Karpas-422 (cell line): Measurements from ENCODE around the gene NAV2. TPM values are rescaled to one million over a fixed set of nuclear protein-coding genes. Genes with fewer than 3 reads are reported as not detected.

Source experiments
- DNase-seq: peaks from one replicate; pipeline ENCODE4 v3.0.0-alpha.2; 2015
- H2AFZ ChIP-seq: fragments of 200-600 bp; sonication (generic); 2 replicates; pipeline ENCODE4 v1.6.1; 2014; ENCODE audit warnings: antibody characterized with exemption, low read length, mixed read lengths
- H3K27ac ChIP-seq: fragments of 200-600 bp; sonication (generic); 2 replicates; pipeline ENCODE4 v1.5.1; 2014; ENCODE audit warnings: mild to moderate bottlenecking, low read length, moderate library complexity
- H3K27me3 ChIP-seq: fragments of 200-600 bp; sonication (generic); 2 replicates; pipeline ENCODE4 v1.6.1; 2014; ENCODE audit warnings: low read length, mixed read lengths
- H3K36me3 ChIP-seq: fragments of 200-600 bp; sonication (generic); 2 replicates; pipeline ENCODE4 v1.6.1; 2014; ENCODE audit warnings: low read length, mixed read lengths; ENCODE audit not compliant: insufficient read depth
- H3K4me1 ChIP-seq: fragments of 200-600 bp; sonication (generic); 2 replicates; pipeline ENCODE4 v1.6.1; 2014; ENCODE audit warnings: mild to moderate bottlenecking, low read length, mixed read lengths
- H3K4me2 ChIP-seq: fragments of 200-600 bp; sonication (generic); 2 replicates; pipeline ENCODE4 v1.6.1; 2014; ENCODE audit warnings: low read length, low read depth, mild to moderate bottlenecking; ENCODE audit not compliant: poor library complexity, severe bottlenecking
- H3K4me3 ChIP-seq: fragments of 200-600 bp; sonication (generic); 2 replicates; pipeline ENCODE4 v1.5.1; 2014; ENCODE audit warnings: mild to moderate bottlenecking, antibody characterized with exemption, low read length, mixed read lengths
- H3K79me2 ChIP-seq: fragments of 200-600 bp; sonication (generic); 2 replicates; pipeline ENCODE4 v1.6.1; 2014; ENCODE audit warnings: mild to moderate bottlenecking, low read length, mixed read lengths
- H3K9ac ChIP-seq: fragments of 200-600 bp; sonication (generic); 2 replicates; pipeline ENCODE4 v1.6.0; 2014; ENCODE audit warnings: low read length
- H3K9me2 ChIP-seq: fragments of 200-600 bp; sonication (generic), shearing (Covaris generic); replicated peaks from 2 replicates; pipeline ENCODE4 v1.6.0; 2014; ENCODE audit warnings: mild to moderate bottlenecking, low read length, moderate library complexity; ENCODE audit not compliant: insufficient read depth
- H3K9me3 ChIP-seq: fragments of 300-700, 200-600 bp; sonication (generic); 2 replicates; pipeline ENCODE4 v1.6.1; 2014; ENCODE audit warnings: low read length, mixed read lengths
- H4K20me1 ChIP-seq: fragments of 200-600 bp; sonication (generic); 2 replicates; pipeline ENCODE4 v1.6.1; 2014; ENCODE audit warnings: mild to moderate bottlenecking, antibody characterized with exemption, low read length, low read depth; ENCODE audit not compliant: insufficient read depth
- total RNA-seq: library from RNA; depleted of rRNA; stranded (reverse); fragments of >200 nt; shearing (Covaris generic); gene quantifications from 2 replicates; pipeline ENCODE4 v1.2.3, GENCODE V29; 2014; ENCODE audit warnings: low replicate concordance

Gene NAV2
- total RNA-seq, 1 experiment from 2014 or later, result not detected

DNA sequence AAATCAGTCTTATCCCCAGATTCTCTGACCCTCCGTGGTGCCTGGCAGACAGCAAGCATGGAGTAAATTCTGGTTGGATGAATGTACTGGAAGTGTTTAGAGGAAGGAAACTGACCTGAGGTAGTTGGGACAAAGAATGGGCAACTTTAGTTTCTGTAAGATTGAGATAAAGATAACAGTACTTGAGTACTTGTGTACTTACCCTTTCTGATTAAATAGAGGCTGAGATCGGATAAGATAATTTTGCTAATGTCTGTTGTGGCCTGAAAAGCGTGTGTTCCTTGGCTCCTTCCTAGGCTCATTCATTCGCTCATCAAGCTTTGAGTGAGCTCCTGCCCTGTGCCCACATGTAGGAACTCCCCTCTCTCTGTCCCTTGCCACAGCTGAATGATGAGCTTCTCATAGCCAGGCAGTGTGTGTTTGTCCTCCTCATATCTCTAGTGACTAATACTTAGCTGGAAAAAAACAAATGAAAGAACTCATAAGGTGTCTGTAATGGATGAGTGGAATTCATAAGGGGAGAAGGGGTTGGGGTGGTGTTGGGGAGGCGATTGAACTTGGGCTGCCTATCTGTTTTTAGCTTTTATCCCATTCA is 329.5 kb downstream of the NAV2 start:
- Histone ChIP-seq H3K9me3 (no peaks in the 10 kb centered on the region), H3K27me3 (no peaks in the 10 kb centered on the region), H4K20me1 (no peaks in the 10 kb centered on the region), H3K79me2 (no peaks in the 10 kb centered on the region), H3K4me2 (no peak overlapping the region), H3K27ac (no peak overlapping the region), H3K4me3 (no peak overlapping the region), H3K36me3 (no peaks in the 10 kb centered on the region), H2AFZ (no peak overlapping the region), H3K4me1 (no peaks in the 10 kb centered on the region), H3K9ac (no peak overlapping the region), H3K9me2 (no peaks in the 10 kb centered on the region)
- no peak for DNase-seq

DNA sequence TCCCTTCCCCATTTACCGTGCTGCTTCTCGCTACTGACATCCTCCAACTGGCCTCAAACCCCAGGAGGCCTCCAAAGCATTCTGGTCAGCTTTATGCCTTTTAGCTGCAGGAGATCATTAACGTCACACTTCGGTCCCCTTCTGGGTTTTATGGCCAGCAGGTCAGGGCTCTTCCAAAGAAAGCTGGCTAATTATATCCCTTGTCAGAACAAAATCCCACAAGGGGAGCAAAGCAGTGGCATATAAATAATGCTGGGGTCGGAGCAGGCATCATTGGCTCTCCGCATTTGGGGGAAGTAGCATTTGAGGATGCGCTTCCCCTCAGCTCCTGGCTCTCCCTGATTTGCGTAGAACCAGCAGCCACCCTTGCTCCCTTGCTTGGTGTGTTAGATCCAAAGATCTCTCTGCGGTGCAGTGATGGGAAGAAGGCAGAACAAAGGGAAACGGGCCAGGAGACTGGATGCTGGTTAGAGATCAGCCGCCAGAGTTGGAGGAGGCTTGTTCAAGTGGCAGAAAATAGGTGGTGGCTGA is 330.2 kb downstream of the NAV2 start:
- Histone ChIP-seq H3K27ac (no peak overlapping the region), H3K9me3 (no peaks in the 10 kb centered on the region), H3K4me3 (no peak overlapping the region), H3K9me2 (no peaks in the 10 kb centered on the region), H4K20me1 (no peaks in the 10 kb centered on the region), H3K79me2 (no peaks in the 10 kb centered on the region), H3K36me3 (no peaks in the 10 kb centered on the region), H3K4me1 (no peaks in the 10 kb centered on the region), H3K9ac (no peak overlapping the region), H3K4me2 (no peak overlapping the region), H2AFZ (no peak overlapping the region), H3K27me3 (no peaks in the 10 kb centered on the region)
- no peak for DNase-seq

DNA sequence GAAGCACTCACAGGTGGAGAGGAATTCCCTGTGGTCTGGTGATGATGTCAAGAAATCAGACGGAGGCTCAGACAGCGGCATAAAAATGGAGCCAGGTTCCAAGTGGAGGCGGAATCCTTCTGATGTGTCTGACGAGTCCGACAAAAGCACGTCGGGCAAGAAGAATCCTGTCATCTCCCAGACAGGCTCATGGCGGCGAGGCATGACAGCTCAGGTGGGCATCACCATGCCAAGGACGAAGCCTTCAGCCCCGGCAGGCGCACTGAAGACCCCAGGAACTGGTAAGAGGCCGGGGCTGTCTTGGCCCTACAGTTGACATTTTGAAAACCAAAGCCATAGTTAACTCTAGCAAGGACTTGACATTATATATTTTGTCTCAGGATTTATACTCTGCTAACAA is 331.4 kb downstream of the NAV2 start:
- no peak overlapping the region for H3K9ac ChIP-seq

DNA sequence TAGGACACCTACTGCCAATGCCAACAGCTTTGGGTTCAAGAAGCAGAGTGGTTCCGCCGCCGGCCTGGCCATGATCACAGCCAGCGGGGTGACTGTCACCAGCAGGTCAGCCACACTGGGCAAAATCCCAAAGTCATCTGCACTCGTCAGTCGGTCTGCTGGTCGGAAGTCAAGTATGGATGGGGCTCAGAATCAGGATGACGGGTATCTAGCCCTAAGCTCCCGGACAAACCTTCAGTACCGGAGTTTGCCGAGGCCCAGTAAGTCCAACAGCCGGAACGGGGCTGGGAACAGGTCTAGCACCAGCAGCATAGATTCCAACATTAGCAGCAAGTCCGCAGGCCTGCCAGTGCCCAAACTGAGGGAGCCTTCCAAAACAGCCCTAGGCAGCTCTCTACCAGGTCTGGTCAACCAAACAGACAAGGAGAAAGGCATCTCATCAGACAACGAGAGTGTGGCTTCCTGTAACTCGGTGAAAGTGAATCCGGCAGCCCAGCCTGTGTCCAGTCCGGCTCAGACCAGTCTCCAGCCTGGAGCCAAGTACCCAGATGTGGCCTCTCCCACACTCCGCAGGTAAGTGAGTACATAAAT is 332.6 kb downstream of the NAV2 start:
- Histone ChIP-seq H3K9me2 (no peaks in the 10 kb centered on the region), H2AFZ (no peak overlapping the region), H3K79me2 (no peaks in the 10 kb centered on the region), H3K9ac (no peak overlapping the region), H3K4me1 (no peaks in the 10 kb centered on the region), H3K4me2 (no peak overlapping the region), H4K20me1 (no peaks in the 10 kb centered on the region), H3K36me3 (no peaks in the 10 kb centered on the region), H3K4me3 (no peak overlapping the region), H3K27me3 (no peaks in the 10 kb centered on the region), H3K27ac (no peak overlapping the region), H3K9me3 (no peaks in the 10 kb centered on the region)
- DNase-seq, result no peak

More for the DNA sequence above, 331.4 kb downstream of the NAV2 start:
- H4K20me1 ChIP-seq, result no peaks in the 10 kb centered on the region
- H3K9me3 ChIP-seq, result no peaks in the 10 kb centered on the region
- no peaks in the 10 kb centered on the region for H3K79me2 ChIP-seq
- H3K4me2 ChIP-seq, result no peak overlapping the region
- H3K4me3 ChIP-seq, result no peak overlapping the region
- no peaks in the 10 kb centered on the region for H3K36me3 ChIP-seq
- H3K9me2 ChIP-seq, result no peaks in the 10 kb centered on the region
- DNase-seq, result no peak
- H3K27ac ChIP-seq, result no peak overlapping the region
- H2AFZ ChIP-seq, result no peak overlapping the region
- no peaks in the 10 kb centered on the region for H3K4me1 ChIP-seq
- H3K27me3 ChIP-seq, result no peaks in the 10 kb centered on the region

DNA sequence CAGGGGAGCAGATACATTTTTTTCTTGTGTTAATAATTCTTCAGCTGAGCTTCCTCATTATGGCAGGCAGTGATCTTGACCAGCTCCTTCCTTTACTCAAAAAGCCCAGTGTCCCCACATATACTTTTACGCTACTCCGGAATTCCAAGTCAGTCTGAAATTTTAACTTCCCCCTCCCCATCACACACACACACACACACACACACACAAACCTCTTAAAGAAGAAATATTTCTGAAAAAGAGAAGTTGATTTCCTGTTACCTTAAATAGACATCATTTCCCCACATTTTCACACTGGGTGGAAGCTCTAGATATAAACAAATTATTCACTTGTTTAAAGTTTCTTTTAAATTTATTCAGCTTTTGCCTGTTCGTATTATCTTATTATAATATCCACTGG is 333.8 kb downstream of the NAV2 start:
- Histone ChIP-seq H3K36me3 (no peaks in the 10 kb centered on the region), H3K4me3 (no peak overlapping the region), H3K9ac (no peak overlapping the region), H3K4me1 (no peaks in the 10 kb centered on the region), H2AFZ (no peak overlapping the region), H3K27me3 (no peaks in the 10 kb centered on the region), H3K4me2 (no peak overlapping the region), H4K20me1 (no peaks in the 10 kb centered on the region), H3K9me2 (no peaks in the 10 kb centered on the region), H3K79me2 (no peaks in the 10 kb centered on the region), H3K27ac (no peak overlapping the region), H3K9me3 (no peaks in the 10 kb centered on the region)
- no peak for DNase-seq

DNA sequence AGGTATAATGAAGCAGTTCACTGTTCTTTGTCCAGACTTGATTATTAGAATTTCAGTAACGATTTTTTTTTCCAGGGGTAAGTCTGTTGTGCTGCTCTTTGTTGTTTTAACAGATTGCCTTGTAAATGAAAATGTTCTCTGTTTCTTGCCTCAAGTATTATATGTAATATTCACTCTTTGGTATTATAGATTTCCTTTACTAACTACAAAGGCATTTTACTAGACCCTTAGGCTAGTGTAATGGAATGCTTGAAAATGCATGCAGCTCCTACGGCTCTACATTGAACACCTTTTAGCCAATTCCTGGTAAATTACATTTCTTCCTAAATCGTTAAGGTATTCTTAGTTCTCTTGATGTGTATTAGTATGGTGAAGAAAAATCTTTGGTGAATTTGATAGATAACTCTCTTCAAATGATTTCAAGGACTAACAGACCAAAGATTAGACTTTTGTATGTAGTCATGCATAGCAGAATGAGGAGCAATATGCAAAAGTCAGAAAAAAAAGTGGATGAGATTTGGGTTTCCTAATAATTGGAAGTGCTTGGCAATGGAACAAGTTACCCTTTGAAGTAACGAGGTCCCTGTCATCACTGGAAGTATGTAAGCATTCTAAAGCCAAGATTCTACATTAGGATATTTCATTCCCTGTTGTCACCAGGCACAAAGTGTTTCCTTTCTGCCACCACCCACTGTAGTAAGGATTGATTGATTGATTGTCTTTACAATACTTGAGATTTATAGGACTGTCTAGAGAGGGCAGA is 334.6 kb downstream of the NAV2 start:
- no peak overlapping the region for H3K9ac ChIP-seq
- H3K27ac ChIP-seq, result no peak overlapping the region
- DNase-seq, result no peak
- H3K4me2 ChIP-seq, result no peak overlapping the region
- no peaks in the 10 kb centered on the region for H3K9me3 ChIP-seq
- no peaks in the 10 kb centered on the region for H3K4me1 ChIP-seq
- H3K9me2 ChIP-seq, result no peaks in the 10 kb centered on the region
- no peaks in the 10 kb centered on the region for H3K27me3 ChIP-seq
- no peaks in the 10 kb centered on the region for H4K20me1 ChIP-seq
- H3K79me2 ChIP-seq, result no peaks in the 10 kb centered on the region
- H2AFZ ChIP-seq, result no peak overlapping the region
- no peak overlapping the region for H3K4me3 ChIP-seq
- no peaks in the 10 kb centered on the region for H3K36me3 ChIP-seq

DNA sequence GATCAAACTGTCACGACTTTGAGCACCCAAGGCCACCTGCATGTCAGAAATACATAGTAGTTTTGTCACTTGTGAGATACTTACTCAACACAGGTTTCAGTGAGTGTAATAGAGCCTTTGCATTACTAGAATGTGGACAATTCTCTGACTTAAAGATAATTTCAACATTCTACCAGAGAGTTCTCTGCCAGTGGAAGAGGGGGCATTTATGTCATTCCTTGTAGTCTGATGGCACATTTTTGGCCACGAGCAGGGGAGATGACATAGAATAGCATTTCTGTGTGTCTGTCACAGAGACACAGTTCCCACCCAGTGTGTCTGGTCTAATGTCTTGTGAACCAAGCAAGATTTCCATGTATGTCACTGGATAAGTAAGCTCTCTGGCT is 335.1 kb downstream of the NAV2 start:
- Histone ChIP-seq H3K4me3 (no peak overlapping the region), H3K36me3 (no peaks in the 10 kb centered on the region), H3K4me2 (no peak overlapping the region), H2AFZ (no peak overlapping the region), H3K9me2 (no peaks in the 10 kb centered on the region), H3K27me3 (no peaks in the 10 kb centered on the region), H3K27ac (no peak overlapping the region), H3K79me2 (no peaks in the 10 kb centered on the region), H3K9me3 (no peaks in the 10 kb centered on the region), H3K4me1 (no peaks in the 10 kb centered on the region), H3K9ac (no peak overlapping the region), H4K20me1 (no peaks in the 10 kb centered on the region)
- no peak for DNase-seq

DNA sequence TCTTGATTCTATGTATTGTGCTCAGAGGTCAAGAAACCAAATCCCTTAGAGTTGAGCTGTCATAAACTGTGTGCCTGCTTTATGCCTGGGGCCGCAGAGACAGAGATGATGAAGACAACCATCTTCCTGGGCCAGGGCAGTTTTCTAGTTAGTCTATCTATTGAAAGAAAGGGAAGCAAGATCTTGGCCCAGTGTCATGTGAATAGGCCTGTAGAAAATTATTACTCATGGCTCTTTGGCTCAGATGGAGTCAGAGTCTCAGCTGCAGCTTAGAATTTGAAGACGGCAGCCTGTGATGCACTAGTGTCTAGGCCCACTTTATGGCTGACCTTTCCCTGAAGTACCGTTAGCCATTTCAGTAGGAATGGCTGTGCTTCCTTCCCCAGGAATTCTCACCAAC is 335.6 kb downstream of the NAV2 start:
- Histone ChIP-seq H3K36me3 (no peaks in the 10 kb centered on the region), H3K27ac (no peak overlapping the region), H3K4me3 (no peak overlapping the region), H3K9me3 (no peaks in the 10 kb centered on the region), H3K9me2 (no peaks in the 10 kb centered on the region), H4K20me1 (no peaks in the 10 kb centered on the region), H3K27me3 (no peaks in the 10 kb centered on the region), H3K4me1 (no peaks in the 10 kb centered on the region), H3K4me2 (no peak overlapping the region), H2AFZ (no peak overlapping the region), H3K79me2 (no peaks in the 10 kb centered on the region), H3K9ac (no peak overlapping the region)
- no peak for DNase-seq
